NCI-H345 (cell line): ENCODE data around the gene HTRA3.

Experiments used
- DNase-seq: peaks from one replicate; lab custom pipeline; 2025; lab: John Stamatoyannopoulos, UW

The HTRA3 gene

GRCh38 chr4:8293131-8293975 lies 23.8 kb downstream of the HTRA3 start:
- no peak for DNase-seq

- DNase-seq, result no peak
Measured at GRCh38 chr4:8294036-8294435, 24.5 kb downstream of the HTRA3 start.

- DNase-seq, result no peak
Measured at GRCh38 chr4:8294775-8295174, 25.2 kb downstream of the HTRA3 start.

- no peak for DNase-seq
Measured at GRCh38 chr4:8295471-8295870, 25.9 kb downstream of the HTRA3 start.

- no peak for DNase-seq
Measured at GRCh38 chr4:8296491-8296890, 26.9 kb downstream of the HTRA3 start.

- no peak for DNase-seq
Measured at GRCh38 chr4:8297141-8297601, 27.6 kb downstream of the HTRA3 start.

GRCh38 chr4:8297691-8298485 lies 28.3 kb downstream of the HTRA3 start:
- no peak for DNase-seq

- DNase-seq, result no peak
Measured at GRCh38 chr4:8300832-8301231, 31.3 kb downstream of the HTRA3 start.

GRCh38 chr4:8301851-8302730 lies 32.5 kb downstream of the HTRA3 start:
- DNase-seq, result no peak

GRCh38 chr4:8303081-8303480 lies 33.5 kb downstream of the HTRA3 start:
- DNase-seq, result no peak

- DNase-seq, result no peak
Measured at GRCh38 chr4:8303485-8304281, 34.1 kb downstream of the HTRA3 start.

GRCh38 chr4:8304827-8305695 lies 35.5 kb downstream of the HTRA3 start:
- no peak for DNase-seq

GRCh38 chr4:8305851-8306471 lies 36.4 kb downstream of the HTRA3 start:
- DNase-seq, result no peak

GRCh38 chr4:8306511-8307021 lies 37.0 kb downstream of the HTRA3 start:
- no peak for DNase-seq

GRCh38 chr4:8307121-8307520 lies 37.6 kb downstream of the HTRA3 start:
- no peak for DNase-seq

GRCh38 chr4:8307714-8308113 lies 38.2 kb downstream of the HTRA3 start:
- no peak for DNase-seq

GRCh38 chr4:8308144-8308543 lies 38.6 kb downstream of the HTRA3 start:
- no peak for DNase-seq

- DNase-seq, result no peak
Measured at GRCh38 chr4:8308856-8309771, 39.6 kb downstream of the HTRA3 start.

GRCh38 chr4:8310306-8310705 lies 40.8 kb downstream of the HTRA3 start:
- DNase-seq, result no peak
